ENCODE data around the gene COBL. TPM values are rescaled to one million over a fixed set of nuclear protein-coding genes. Genes with fewer than 3 reads are reported as not detected.

COBL gene
- total RNA-seq, 2 donors from 2014 or later = not detected

GRCh38 chr7:51140199-51141164 is 176.1 kb downstream of the COBL start:
- Mint-ChIP-seq H3K27ac (no peak overlapping the region), H3K9me3 (no peaks in the 10 kb centered on the region), H3K36me3 (no peaks in the 10 kb centered on the region)
- no peak for DNase-seq (ENCODE audit: low spot score in 2 of 2)
- peak in 1 of 2 donors; percentile 24 for ATAC-seq

- Mint-ChIP-seq H3K36me3 (no peaks in the 10 kb centered on the region), H3K9me3 (no peaks in the 10 kb centered on the region), H3K27ac (no peak overlapping the region)
- DNase-seq (ENCODE audit: low spot score in 2 of 2) (no peak), ATAC-seq (no peak)
Measured at GRCh38 chr7:51139796-51140195, 176.8 kb downstream of the COBL start.

- no peak for ATAC-seq
- no peaks in the 10 kb centered on the region for H3K36me3 Mint-ChIP-seq
- no peak overlapping the region for H3K27ac Mint-ChIP-seq
- no peaks in the 10 kb centered on the region for H3K9me3 Mint-ChIP-seq
- DNase-seq (ENCODE audit: low spot score in 2 of 2) = no peak
Measured at GRCh38 chr7:51138123-51139085, 178.2 kb downstream of the COBL start.

- DNase-seq (ENCODE audit: low spot score in 2 of 2) = no peak
- Mint-ChIP-seq H3K36me3 (no peaks in the 10 kb centered on the region), H3K27ac (no peak overlapping the region), H3K9me3 (peaks cover 0 to 8% of the 10 kb centered on the region in 2 donors)
- ATAC-seq = no peak
Measured at GRCh38 chr7:51135576-51135975, 181.0 kb downstream of the COBL start.

- Mint-ChIP-seq H3K9me3 (peaks cover 0 to 8% of the 10 kb centered on the region in 2 donors), H3K27ac (no peak overlapping the region), H3K36me3 (no peaks in the 10 kb centered on the region)
- ATAC-seq = no peak
- no peak for DNase-seq (ENCODE audit: low spot score in 2 of 2)
Measured at GRCh38 chr7:51134013-51134441, 182.6 kb downstream of the COBL start.

GRCh38 chr7:51132661-51133060 is 183.9 kb downstream of the COBL start:
- Mint-ChIP-seq H3K9me3 (peaks cover 0 to 8% of the 10 kb centered on the region in 2 donors), H3K27ac (no peak overlapping the region), H3K36me3 (no peaks in the 10 kb centered on the region)
- ATAC-seq (no peak), DNase-seq (ENCODE audit: low spot score in 2 of 2) (no peak)

GRCh38 chr7:51129527-51130472 is 186.8 kb downstream of the COBL start:
- peak overlapping the region in 1 of 2 donors; percentile 77 for H3K27ac Mint-ChIP-seq
- DNase-seq (ENCODE audit: low spot score in 2 of 2) = no peak
- no peak for ATAC-seq
- H3K9me3 Mint-ChIP-seq = peaks cover 0 to 8% of the 10 kb centered on the region in 2 donors
- no peaks in the 10 kb centered on the region for H3K36me3 Mint-ChIP-seq

GRCh38 chr7:51128545-51129435 is 187.8 kb downstream of the COBL start:
- H3K9me3 Mint-ChIP-seq = peaks cover 0 to 8% of the 10 kb centered on the region in 2 donors
- H3K36me3 Mint-ChIP-seq = no peaks in the 10 kb centered on the region
- ATAC-seq = no peak
- peak overlapping the region in 1 of 2 donors; percentile 77 for H3K27ac Mint-ChIP-seq
- DNase-seq (ENCODE audit: low spot score in 2 of 2) = no peak

GRCh38 chr7:51127618-51127904 is 189.0 kb downstream of the COBL start:
- H3K9me3 Mint-ChIP-seq = peaks cover 0 to 5% of the 10 kb centered on the region in 2 donors
- DNase-seq (ENCODE audit: low spot score in 2 of 2) (no peak), ATAC-seq (no peak)
- no peaks in the 10 kb centered on the region for H3K36me3 Mint-ChIP-seq
- no peak overlapping the region for H3K27ac Mint-ChIP-seq

GRCh38 chr7:51126813-51127617 is 189.6 kb downstream of the COBL start:
- DNase-seq (ENCODE audit: low spot score in 2 of 2) (no peak), ATAC-seq (no peak)
- Mint-ChIP-seq H3K36me3 (no peaks in the 10 kb centered on the region), H3K27ac (no peak overlapping the region), H3K9me3 (no peaks in the 10 kb centered on the region)

GRCh38 chr7:51126324-51126723 is 190.3 kb downstream of the COBL start:
- Mint-ChIP-seq H3K27ac (no peak overlapping the region), H3K9me3 (no peaks in the 10 kb centered on the region), H3K36me3 (peaks cover 0 to under 1% of the 10 kb centered on the region in 2 donors)
- DNase-seq (ENCODE audit: low spot score in 2 of 2) (no peak), ATAC-seq (no peak)

- Mint-ChIP-seq H3K27ac (no peak overlapping the region), H3K36me3 (peaks cover 0 to 6% of the 10 kb centered on the region in 2 donors), H3K9me3 (no peaks in the 10 kb centered on the region)
- no peak for DNase-seq (ENCODE audit: low spot score in 2 of 2)
- no peak for ATAC-seq
Measured at GRCh38 chr7:51124321-51124720, 192.3 kb downstream of the COBL start.

- DNase-seq (ENCODE audit: low spot score in 2 of 2) = peak; percentile 70 to 73
- Mint-ChIP-seq H3K36me3 (peaks cover 0 to 6% of the 10 kb centered on the region in 2 donors), H3K27ac (peak overlapping the region; percentile 40 to 81), H3K9me3 (no peaks in the 10 kb centered on the region)
- peak; percentile 100 for ATAC-seq
Measured at GRCh38 chr7:51123322-51124019, 193.1 kb downstream of the COBL start.

- no peak for DNase-seq (ENCODE audit: low spot score in 2 of 2)
- ATAC-seq = peak in 1 of 2 donors; percentile 17
- Mint-ChIP-seq H3K27ac (no peak overlapping the region), H3K9me3 (no peaks in the 10 kb centered on the region), H3K36me3 (peaks cover 0 to 6% of the 10 kb centered on the region in 2 donors)
Measured at GRCh38 chr7:51121931-51122425, 194.6 kb downstream of the COBL start.
